ENCODE measurements around the gene PODN.

The PODN gene

DNA sequence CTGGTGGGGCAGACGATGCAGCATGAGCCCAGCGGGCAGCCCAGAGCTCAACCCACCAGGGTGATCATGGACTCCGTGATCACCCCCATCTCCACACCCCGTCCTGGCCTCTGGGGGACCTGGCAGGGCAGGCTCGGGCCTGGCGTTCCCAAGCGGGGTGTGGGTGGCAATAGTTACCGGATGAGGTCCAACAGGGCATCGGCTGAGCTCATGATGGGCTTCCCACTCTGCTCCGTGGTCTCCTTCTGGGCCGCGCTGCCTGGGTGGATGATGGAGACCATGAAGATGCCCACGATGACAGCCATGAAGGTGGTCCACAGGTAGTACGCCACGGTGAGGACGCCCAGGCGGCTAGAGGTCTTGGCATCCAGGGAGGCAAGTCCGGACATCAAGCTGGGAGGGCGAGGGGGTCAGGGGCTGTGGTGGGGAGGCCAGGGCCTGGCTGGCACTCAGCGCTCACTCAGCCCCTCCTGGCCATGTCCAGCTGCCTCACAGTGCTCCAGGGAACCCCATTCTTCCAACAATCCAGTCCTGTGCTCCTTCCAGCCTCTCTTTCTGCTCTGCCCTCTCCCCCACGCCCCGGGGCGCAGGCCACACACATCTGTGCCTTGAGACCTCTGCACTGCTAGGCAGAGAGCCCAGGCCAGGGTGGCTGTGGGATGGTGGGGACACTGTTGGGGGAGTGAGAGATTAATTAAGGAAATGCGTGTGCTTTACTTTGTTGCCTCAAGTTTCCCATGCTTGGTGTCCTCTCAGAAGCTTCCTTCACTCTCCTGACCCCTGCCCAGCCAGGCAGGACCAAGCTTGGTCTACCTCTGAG, 52.8 kb downstream of the PODN start:
- no peak for DNase-seq (ENCODE audit: low spot score)

DNA sequence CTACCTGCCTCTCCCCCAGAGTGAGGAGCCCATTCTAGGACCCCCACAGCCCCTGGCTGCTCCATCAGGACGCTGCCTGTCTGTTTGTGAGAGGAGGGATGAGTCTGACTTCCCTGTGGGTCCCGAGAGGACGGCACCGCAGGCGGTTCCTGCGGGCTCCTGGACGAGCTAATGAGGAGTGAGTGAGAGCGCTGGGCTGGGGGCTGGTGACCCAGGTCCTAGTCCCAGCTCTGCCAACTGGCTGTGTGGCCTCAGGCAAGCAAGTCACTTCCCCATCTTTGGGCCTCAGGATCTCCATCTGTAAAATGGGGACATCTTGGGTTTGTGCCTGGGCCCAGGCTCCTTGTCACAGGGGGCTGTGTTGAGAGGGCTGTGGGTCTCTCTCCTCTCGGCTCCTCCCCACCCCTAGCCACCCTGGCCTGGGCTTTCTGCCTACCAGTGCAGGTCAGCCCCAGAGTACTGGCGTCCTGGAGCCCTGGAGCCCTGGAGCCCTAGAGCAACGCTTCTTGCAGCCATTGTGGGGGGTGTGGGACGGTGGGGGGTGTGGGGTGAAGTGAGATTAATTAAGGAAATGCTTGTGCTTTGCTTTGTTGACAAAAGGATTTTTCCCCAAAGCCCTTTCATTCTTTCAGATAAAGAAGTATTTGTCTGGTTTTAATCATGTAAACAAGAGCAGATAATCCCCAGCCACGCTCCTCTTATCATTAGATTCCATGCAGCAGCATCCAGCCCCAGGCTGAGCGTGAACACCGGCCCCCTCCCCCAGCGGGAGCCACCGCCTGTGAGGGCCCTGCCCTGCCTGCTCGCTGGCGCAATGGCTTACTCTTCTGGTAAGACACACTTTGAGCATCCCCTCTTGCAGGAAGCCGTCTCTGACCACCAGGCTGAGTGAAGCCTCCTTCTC, 53.6 kb downstream of the PODN start:
- DNase-seq (ENCODE audit: low spot score) = no peak

DNA sequence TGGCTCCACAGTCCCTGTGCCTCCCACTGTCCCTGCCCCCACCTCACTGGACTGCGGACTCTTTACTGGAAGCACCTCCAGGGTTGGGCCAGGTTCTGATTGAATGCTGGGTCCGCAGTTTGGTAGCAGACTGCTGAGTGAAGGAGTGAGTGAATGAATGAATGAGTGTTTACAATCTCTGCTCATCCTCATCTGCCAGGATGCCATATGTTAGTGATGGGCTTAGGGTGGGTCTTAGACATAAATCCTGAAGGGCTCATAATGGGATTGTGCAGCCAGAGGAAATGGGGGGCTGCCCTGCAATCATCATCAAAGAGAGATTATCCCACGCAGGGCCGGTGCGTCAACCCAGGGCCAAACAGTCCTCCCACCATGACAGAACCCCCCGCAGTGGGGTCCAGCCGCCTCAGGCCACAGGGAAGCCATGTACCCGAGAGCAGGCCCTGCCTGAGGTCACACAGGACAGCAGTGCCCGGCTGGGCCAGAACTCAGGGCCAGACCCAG, 54.3 kb downstream of the PODN start:
- DNase-seq (ENCODE audit: low spot score) = no peak

DNA sequence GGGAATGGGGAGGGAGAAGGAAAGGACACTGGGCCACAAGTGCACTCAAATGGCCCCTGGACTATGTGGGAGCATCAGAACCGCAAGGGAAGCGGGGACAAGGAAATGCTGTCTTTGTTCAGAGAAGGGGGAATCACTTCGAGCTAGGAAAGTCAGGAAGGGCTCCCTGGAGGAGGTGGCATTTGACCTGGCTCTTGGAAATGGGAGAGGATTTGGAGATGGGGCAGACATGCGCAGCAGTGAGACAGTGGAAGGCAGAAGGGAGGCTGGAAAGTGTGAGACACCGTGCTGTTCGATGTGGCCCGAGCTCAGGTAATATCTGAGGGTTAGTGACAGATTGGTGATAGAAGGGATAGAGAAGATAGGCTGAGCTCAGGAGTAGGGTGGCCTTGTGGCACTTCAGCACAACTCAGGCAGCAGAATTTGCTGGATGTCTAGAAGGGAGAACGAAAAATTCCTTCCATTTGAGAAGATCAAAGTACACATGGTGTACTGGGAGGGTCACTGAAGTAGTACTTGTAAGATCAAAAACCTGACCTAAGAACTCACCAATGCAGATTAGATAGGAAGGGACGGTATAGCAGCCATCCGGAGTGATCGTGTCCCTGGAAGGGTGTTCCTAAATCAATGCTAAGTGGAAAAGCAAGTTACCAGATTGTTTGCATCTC, 55.1 kb downstream of the PODN start:
- no peak for DNase-seq (ENCODE audit: low spot score)

DNA sequence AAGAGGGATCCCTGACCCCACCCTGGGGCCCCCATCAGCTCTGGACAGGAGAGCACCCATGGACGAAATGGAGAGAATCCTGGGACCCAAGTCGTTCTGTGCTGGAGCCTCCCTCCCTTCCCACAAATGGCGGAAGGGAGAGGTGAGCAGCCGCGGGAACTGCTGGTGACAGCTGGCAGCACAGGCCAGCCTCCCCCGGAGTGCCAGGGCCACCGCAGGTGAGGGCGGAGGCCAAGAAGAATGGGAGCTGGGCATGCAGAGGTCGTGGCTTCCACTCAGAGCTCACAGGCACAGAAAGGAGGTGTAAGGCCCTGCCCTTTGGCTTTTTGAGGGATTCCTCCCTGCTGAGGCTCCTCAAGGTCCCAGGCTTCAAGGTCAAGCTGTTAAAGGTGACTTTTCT, 55.8 kb downstream of the PODN start:
- DNase-seq (ENCODE audit: low spot score) = no peak

DNA sequence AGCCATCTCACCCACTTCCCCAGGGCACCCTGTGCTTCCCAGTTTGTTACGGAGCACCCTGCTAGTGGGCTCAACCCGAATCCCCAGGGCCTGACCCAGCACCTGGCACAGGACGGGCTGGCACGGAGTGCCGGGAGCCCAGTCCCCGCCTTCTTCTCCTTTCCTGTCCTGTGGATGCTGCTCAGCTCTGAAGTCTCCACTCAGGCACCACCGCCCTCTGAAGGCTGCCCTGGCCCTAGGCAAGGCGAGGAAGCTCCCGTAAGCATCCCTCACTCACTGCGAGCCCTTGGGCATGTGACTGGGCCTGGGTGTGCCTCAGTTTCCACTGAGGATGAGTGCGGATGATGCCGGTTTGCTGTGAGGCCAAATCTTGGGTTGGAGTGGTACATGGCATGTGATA, 58.6 kb downstream of the PODN start:
- DNase-seq (ENCODE audit: low spot score) = no peak

DNA sequence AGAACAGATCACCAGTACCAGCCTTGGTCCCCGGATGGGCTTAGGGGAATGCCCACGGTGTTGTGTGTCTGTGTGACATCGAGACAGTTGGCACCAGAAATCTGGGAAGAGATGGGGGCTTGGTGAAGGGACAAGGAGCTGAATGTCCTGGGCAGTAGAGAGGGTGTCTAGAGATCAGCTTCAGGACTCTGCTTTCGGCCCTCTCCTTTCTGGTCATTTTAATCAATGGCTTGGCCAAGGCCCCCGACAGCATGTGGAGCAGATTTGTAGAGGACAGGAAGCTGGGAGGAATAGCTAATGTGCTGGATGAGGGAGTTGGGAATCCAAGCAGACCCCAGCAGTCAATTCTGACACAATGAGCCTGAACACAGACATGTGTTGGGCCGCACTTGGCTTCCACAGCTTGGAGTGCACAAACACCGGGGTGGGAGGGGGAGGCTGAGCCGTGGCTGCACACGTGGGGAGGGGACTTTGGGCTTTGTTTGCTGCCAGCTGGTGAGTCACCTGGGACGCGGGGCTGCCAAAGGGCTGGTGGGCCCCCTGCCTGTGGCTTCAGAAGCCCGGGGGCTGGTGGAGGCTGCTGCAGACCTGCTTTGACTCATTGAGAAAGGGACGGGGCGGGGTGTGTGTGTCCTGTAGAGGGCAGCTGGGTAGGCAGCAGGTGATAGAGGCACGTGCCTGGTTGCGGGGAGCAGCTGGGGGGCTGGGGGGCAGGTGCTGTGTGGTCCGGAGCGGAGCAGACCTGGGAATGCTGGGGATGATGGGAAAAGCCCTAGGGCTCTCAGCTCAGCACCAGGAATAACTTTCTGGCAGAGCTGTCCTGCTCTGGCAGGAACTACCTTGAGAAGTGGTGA, 59.5 kb downstream of the PODN start:
- DNase-seq (ENCODE audit: low spot score) = no peak

DNA sequence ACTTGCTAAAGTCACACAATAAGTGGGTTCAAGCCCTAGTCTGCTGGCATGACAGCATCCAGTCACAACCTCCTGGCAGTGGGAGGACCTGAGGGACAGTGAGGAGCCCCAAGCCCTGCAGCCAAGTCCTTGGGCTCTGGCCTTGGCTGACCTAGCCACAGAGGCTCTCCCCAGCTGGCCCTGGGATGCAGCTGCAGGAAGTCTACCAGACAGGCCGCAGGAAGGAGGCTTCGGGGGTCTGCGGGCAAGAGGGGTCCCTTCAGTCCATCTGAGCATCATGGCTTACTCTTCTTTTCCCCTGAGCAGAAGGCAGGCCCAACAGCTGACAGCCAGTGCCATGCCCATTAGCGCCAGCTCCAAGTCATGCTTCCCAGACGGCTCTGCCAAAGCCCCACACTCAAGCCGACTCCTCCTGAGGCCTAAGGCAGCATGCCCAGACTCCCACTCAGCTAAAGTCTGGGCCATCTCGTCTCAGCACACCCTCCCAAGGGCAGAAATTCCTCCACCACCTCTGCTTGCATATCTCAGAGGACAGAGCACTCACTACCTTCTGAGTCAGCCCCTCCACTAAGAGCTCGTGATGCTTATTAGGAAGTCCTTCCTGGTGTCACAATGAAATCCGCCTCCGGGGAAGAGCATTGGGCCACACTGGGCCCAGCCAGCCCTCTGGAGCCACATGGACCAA, 60.3 kb downstream of the PODN start:
- peak; percentile 54 for DNase-seq (ENCODE audit: low spot score)

DNA sequence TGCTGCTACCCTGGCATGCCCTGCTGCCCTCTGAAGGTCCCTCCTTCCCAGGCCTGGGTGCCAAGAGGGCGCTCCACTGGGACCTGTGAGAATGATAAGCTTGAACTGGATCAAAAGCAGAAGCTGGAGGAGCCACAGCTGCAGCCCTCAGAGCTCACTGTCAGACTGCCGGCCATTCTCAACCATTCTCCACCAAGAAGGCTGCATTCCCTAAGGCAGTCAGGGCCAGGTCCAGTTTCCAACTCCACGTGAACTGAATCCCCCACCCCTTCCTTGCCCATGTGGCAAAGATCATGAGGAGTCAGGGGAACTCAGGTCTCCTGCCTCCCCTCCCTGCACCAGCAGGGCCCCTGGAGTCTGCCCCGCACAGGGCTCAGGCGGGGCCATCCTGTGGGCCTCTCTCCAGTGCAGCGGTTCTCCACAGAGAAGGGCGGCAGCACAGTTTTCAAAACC, 61.0 kb downstream of the PODN start:
- DNase-seq (ENCODE audit: low spot score) = no peak

DNA sequence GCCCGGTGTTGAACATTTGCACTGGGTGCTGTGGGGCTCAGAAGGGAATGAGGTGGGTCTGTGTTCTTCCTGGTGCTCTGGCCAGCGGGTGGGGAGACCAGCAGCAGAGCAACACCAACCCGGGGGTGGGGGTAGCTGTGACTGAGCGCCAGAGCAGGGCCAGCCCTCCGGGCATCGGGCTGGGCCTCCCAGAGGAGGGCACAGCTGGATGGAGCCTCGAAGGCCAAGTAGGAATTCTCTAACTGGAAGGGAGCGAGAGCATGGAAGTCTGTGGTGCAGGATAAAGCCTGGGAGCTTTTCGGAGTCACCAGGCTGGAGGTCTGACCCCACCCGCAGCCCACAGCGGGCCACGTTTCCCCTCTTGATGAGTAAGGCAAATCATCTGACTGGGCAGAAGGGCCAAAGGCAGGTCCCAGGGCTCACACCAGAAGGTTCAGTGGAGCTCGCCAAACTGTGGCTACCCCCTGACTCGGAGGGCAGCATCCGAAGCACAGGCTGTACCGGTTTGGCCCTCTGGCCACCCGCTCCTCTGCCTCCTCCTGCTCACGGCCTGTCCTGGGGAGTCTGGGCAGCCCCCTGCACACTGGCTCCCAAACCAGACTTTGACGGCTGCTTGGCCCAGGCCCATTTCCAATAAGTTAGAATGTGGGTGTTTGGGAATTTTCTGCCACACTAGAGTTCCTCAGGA, 61.6 kb downstream of the PODN start:
- no peak for DNase-seq (ENCODE audit: low spot score)

DNA sequence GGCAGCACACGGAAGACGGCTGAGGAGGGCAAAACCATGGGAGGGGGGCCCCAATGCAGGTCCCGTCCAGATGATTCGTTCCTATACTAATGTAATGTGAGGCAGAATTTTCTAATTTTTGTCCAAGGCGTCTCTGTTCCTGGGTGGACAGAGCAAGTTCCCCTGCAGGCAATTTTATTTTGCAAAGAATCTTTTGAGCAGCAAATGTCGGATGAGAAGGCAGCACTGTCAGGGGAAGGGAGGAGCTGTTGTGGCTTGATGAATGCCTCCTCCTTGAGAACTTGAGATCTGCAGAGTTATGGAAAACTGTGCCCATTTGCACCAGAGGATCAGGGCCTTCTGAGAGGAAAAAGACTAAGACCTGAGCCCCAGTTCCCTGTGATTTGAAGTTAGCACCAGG, 63.1 kb downstream of the PODN start:
- no peak for DNase-seq (ENCODE audit: low spot score)

DNA sequence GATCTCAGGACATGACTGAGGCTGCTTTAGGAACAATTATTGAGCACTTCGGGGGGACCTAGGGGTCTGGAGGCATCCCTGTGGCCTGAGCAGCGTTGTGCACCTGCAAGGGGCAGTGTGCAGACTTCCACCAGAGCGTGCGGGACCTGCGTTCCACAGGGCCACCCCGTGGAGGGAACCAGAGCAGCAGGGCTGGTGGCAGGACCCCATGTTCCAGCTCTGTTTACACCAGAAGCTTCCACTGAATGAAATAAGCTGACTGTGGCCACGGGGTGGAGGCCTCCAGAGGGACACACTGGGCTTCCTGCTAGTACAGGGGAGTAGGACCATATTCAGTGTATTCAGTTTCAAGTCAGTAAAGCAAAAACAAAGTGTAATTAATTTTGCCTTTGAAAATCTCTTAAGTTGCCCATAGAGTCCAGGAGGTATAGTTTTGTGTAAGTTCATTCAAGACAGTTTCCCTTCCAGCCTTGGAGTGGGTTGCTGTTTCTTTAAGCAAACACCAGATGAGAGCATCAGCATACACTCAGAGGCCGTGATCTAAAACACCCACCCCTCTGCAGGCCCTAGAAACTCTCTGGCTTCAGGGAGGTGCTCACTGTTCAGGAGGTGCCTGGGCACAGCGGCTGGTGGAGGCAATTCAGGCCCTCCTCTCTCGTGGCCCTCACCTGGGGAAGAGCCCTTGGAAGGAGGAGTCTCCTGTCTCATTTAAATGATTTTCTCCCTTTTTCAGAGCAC, 63.8 kb downstream of the PODN start:
- no peak for DNase-seq (ENCODE audit: low spot score)

DNA sequence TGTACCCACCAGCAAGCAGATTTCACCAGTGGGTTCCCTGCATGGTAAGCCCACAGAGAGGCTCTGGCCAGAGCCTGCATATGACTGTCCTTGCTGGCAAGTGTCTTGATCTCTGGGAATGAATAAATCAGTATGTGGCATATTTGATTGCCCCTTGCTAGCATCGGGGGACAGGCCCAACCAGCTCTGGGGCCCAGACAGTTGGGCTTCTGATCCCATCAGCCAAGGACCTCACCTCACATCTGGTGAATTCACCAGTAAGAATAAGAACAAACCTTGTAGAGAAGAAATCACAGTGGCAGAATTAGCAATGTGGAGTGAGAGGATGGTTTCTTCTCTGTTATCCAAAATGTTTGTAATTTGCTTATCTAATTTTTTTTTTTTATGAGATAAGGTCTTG, 64.5 kb downstream of the PODN start:
- no peak for DNase-seq (ENCODE audit: low spot score)

DNA sequence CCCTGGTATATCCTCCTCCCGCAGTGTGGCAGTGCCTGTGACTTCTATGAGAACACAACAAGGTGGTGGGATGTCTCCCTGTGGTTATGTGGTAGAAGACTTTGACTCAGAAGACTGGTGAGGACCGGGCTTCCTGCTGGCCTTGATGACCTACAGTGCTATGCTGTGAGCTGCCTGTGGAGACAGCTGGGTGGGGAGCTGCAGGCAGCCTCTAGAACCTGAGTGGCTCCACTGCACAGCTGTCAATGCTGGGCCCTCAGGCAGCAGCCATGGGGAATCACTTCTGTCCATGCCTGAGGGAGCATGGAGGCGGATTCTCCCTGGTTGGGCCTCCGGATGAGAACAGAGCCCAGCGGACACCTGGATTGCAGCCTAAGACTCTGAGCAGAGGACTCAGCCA, 65.5 kb downstream of the PODN start:
- no peak for DNase-seq (ENCODE audit: low spot score)

DNA sequence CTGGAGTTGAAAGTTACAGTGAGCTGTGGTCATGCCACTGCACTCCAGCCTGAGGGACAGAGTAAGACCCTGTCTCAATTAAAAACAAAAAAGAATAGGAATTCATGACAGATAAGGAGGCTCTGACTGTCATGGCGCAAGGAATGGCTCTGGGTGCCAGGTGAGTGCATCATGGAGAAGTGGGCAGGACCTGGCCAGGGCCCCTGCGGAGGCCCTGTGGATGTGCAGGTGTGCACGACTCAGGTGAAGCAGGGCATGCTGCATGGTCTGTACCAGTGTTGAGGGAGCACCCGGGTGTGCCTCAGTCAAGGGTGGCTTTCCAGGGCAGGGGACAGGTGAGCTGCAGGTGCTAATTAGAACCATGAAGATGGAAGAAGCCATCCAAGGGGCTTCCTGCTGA, 66.4 kb downstream of the PODN start:
- no peak for DNase-seq (ENCODE audit: low spot score)

DNA sequence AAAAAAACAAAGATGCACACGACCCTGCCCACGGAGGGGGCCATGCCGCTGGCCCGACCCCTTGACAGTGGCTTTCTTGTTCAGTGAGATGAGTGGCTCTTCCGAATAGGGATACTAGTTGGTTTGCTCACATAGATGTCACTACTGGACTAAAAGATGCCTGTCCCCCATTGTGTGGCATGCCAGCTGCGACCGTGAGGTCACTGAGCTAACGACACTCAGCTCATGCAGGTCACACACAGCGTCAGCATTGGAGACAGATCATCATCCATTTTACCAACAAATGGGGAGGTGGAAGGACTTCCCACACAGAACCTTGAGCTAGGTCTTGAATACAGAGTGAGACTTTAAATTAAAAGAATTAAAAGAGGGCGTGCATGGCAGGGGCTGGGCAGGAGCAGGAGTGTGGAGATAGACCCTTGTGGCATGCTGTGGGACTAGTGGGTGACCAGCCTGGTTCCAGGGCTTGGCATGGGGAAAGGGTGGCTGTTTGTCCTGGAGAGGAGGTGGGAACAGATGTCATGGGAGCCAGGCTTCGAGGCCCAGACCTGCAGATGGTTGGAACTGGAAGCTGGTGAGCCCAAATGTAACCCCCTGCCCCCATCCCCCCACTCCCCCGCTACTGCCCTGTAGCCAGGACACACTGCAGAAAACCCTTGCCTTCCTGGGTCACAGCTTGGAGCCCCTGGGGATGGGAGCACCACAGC, 68.0 kb downstream of the PODN start:
- no peak for DNase-seq (ENCODE audit: low spot score)

DNA sequence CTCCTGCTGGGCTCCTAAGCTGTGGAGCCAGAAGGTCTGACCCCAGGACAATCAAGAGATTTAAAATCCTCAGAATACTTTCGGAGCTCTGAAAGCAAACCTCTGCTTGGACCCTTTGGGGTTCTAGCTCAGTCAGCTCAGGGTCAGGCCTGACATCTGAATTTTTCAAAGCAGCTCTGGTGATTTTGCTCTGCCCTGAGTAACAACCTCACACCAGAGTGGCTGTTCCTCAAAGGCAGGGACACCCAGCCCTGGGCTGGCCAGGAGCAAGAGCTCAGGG, 68.5 kb downstream of the PODN start:
- DNase-seq (ENCODE audit: low spot score) = no peak

DNA sequence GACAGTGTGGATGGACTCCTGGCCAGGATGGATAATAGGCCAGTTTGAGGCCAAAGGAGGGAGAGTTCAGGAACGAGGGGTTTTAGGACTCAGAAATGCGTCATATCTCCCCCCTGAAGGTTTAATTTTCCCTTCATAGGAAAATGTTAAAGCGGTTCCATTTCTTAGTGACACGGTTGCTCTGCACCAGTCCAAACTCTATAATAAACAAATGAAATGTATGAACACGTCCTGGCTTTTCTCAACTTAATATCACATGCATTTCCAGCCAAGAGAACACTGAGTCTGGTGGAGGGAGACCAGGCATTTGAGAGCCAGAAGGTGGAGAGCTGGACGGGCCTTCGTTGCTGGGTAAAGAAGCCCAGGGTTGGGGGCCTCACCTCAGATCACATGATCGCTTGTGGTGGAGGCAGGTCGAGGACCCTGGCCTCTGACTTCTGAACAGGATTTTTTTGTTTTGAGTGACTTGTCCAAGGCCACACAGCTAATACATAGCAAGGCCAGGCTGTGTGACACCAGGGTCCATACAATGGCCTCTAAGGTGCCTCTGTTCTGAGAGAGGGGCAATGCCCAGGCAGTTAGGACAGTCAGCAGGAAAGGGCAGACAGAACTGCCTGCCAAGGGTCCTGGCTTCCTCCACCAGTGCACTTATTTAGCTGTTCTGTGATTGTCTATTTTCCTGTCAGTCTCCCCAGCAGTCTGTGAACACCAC, 69.0 kb downstream of the PODN start:
- no peak for DNase-seq (ENCODE audit: low spot score)

DNA sequence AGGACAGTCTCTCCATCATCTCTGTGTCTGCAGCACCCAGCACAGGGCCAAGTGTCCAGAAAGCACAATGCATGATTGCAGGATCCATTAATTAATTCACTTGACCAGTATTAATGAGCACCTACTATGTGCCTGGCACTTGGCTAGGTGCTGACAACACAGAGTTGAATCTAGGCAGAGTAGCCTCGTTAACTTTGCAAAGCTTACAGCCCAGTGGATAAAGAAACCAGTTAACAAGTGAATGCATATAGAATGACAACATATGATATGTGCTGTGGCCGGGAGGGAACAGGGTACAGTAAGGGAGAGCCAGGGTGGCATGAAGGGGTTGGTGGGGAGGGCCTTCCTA, 69.6 kb downstream of the PODN start:
- DNase-seq (ENCODE audit: low spot score) = no peak
